Measurements from ENCODE around the gene SLC16A3.
"Not testable (repeated sequence)": the region's sequence is repeated elsewhere in the genome, so short reads cannot be mapped to it uniquely, and the experiment has no call there.

Gene SLC16A3

DNA sequence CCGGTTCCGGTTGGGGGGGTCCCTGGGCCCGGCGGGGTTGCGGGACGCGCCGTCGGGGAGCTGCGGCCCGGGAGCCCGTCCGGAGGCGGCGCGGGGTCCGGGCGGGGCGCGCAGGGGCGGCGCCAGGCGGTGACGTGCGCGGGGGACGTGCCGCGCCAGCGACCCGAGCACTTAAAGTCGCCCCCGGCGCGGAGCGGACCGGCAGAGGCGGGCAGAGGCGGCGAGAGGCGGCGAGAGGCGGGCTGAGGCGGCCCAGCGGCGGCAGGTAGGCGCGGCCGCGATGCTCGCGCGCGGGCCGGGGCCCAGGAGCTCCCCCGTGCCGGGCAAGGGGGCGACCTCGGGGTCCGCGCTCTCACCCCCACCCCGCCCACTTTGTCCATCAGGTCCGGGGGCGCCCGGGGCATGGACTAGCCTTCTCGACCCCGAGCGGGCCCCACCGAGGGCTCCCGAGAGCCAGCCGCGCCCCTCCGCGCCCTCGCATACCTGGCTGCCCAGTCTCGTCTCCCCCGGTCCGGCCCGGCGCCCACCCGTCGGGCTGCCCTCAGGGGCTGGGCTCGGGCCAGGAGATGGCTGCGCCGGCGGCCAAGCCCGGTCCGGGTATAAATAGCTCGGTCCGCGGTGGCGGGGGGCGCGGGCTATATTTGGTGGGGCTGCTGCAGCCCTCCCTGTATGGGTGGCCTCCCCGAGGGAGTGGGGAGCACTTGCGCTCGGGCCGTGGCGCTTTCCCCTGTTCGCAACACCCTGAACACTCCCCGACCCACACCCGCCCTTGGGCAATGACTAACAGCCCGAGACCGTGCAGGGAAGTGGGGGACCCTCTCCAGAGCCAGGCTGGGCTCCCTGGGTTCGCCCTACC is at the start of gene SLC16A3:
Gene SLC16A3 (plus strand): TSS at position 201 of the 856 bp plus-strand sequence. CDS start 6,967 bp downstream, outside the sequence.
- DNase-seq (ENCODE audit: low read depth in 3 of 3): no peak

DNA sequence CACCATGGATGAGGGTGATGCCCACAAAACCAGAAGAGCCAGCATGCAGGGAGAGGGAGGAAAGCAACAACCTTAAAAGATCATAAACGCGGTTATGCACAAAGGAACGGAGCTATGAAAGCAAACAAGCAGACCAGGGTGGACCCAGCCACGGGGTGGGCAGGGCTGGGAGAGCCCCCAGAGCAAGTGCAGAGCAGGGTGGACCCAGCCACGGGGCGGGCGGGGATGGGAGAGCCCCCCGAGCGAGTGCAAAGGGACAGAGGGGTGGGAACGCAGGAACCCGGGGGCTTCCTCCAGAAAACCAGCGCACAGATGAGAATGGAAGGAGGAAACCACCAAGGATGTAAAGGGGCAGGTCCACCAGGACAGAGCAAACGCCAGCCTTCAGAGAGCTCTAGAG is 49.4 kb upstream of the SLC16A3 start:
- no peak for DNase-seq (ENCODE audit: low read depth in 3 of 3)

- no peak for DNase-seq (ENCODE audit: low read depth in 3 of 3)
Observed at GRCh38 chr17:82179946-82180475, 48.8 kb upstream of the SLC16A3 start.

- no peak for DNase-seq (ENCODE audit: low read depth in 3 of 3)
Observed at GRCh38 chr17:82180776-82181528, 47.9 kb upstream of the SLC16A3 start.

- no peak for DNase-seq (ENCODE audit: low read depth in 3 of 3)
Observed at GRCh38 chr17:82184761-82185160, 44.1 kb upstream of the SLC16A3 start.

GRCh38 chr17:82186221-82186620 is 42.6 kb upstream of the SLC16A3 start:
- DNase-seq (ENCODE audit: low read depth in 3 of 3): no peak

DNA sequence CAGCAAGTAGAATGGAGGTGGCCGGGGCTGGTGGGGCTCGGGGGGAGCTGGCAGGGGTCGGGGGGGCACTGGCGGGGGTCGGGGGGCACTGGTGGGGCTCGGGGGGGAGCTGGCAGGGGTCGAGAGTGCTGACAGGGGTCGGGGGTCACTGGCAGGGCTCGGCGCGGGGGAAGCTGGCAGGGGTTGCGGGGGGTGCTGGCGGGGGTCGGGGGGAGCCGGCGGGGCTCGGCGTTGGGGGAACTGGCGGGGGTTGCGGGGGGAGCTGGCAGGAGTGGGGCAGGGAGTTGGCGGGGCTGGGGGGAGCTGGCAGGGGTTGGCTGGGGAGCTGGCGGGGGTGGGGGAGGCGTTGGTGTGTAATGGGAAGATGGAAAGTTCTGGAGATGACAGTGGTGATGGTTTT is 41.3 kb upstream of the SLC16A3 start:
- DNase-seq (ENCODE audit: low read depth in 3 of 3): no peak

DNA sequence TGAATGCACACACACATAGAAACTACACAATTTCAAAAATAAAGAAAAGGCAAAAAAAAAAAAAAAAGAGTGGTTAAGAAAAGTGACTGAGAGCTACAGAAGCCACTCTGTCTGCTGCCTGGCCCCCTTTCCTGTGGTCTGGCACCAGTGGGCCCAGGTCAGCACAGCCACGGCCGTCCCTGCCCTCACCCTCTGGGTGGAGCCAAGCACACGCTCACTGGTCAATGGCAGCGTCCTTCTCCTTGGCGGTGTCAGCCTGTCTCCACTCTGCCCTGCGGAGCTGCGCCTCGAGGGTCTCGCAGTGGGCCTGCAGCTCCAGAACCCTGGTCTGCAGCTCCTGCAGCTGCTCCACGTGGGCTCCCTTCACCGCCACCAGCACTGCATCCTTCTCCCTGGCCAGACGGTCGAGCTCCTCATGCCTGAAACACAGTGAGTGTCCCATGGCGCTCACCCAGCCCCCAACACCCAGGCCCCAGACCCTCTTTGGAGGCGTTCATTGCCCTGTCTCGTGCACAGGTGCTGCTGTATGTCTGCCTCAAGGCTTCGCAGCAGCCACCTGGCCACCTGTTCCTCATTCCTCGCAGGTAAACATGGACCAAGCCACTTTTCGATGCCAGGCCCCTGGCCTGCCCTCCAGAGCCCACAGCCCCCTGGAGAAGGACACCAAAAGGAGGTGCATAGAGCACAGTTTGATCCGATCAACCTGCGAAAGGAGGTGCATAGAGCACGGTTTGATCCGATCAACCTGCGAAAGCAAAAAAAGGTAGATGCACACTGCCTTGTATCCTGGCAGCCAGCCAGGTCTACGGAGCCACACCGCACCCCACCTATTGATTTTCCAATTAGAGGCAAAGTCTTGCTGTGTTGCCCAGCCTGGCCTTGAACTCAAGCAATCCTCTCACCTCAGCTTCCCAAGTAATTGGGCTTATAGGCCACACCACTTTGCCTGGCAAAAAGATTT is 40.6 kb upstream of the SLC16A3 start:
- DNase-seq (ENCODE audit: low read depth in 3 of 3): no peak

- not testable (repeated sequence) for DNase-seq (ENCODE audit: low read depth in 3 of 3)
Observed at GRCh38 chr17:82193050-82193449, 35.8 kb upstream of the SLC16A3 start.

DNA sequence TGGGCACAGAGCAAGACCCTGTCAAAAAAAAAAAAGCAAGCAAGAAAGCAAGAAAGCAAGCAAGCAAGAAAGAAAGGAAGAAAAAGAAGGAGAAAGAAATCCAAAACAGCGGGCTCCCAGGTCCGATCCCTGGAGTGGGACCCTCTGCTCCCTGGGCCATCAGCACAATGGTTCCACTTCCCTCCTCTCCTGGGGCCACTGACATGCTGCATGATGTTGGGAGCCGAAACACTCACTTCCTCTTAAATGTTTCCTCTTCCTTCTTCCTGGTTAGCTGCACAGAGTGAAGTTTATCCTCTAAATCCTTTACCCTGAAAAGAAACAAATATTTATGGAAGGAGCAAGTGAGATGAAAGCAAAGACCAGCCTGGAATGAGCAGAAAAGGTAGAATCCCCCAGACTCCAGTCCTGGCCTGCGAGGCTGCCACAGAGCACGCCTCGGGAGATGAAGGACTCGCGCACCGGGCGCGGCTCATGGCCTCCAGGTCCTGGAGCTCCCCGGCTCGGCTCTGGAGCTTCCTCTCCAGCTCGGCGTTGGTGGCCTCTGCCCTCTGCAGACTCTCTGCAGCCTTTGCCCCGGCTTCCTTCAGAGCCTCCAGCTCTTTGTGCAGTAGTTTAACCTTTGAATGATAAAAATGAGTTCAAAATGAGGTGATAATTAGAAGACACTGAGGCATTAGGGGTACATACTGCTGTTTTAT is 35.2 kb upstream of the SLC16A3 start:
- DNase-seq (ENCODE audit: low read depth in 3 of 3): no peak

GRCh38 chr17:82194765-82195164 is 34.1 kb upstream of the SLC16A3 start:
- DNase-seq (ENCODE audit: low read depth in 3 of 3): no peak

GRCh38 chr17:82195675-82196672 is 32.9 kb upstream of the SLC16A3 start:
- no peak for DNase-seq (ENCODE audit: low read depth in 3 of 3)

- DNase-seq (ENCODE audit: low read depth in 3 of 3): no peak
Observed at GRCh38 chr17:82198092-82198491, 30.8 kb upstream of the SLC16A3 start.

- DNase-seq (ENCODE audit: low read depth in 3 of 3): no peak
Observed at GRCh38 chr17:82199496-82199895, 29.3 kb upstream of the SLC16A3 start.

DNA sequence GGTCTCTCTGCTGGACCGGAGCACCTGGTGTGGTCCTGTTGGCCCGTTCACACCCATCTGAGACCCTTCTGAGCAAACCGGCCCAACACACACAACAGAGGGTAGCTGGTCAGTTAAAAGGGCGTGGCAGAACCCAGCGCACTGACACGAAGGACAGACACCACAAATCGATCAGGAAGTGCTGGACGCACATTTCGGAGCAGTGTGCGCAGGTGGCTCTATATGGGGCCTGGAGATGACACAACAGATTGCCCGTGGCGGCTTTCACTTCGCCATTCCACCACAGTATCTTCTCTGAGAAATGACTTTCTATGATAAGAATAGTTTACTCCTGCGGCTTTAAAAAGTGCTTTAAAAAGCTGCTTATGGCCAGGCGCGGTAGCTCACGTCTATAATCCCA is 28.7 kb upstream of the SLC16A3 start:
- DNase-seq (ENCODE audit: low read depth in 3 of 3): no peak

- DNase-seq (ENCODE audit: low read depth in 3 of 3): peak in 1 of 3 donors; percentile 67
Observed at GRCh38 chr17:82200743-82201497, 27.9 kb upstream of the SLC16A3 start.

DNA sequence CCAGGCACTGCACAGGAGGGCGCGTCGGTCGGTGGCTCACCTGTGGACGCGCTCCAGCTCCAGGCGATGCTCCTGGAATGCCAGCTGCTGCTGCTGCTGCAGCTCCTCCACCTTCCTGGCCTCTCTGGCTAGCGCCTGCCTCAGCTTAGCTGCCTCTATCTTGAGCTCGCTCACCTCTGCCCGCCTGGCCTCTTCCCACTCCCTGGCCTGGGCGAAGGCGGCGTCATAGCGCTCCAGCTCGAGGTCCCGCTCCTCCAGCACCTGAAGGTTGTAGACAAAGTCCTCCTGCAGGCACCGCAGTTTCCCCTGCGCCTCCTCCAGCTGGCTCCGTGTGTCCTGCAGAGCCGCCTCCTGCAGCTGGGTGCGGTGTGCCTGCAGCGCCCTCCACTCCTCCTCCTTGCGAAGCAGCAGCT is 27.3 kb upstream of the SLC16A3 start:
- DNase-seq (ENCODE audit: low read depth in 3 of 3): no peak

DNA sequence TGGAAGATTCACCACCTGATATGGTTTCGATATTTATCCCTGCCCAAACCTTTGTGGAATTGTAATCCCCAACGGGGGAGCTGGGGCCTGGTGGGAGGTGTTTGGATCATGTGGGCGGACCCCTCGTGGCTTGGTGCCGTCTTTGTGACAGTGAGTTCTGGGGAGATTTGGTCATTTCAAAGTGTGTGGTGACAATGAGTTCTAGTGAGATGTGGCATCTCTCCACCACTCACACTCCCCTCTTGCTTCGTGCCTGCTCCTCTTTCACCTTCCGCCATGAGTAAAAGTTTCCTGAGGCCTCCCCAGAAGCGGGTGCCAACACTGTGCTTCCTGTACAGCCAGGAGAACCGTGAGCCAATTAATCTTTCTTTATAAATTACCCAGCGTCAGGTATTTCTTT is 25.9 kb upstream of the SLC16A3 start:
- no peak for DNase-seq (ENCODE audit: low read depth in 3 of 3)

DNA sequence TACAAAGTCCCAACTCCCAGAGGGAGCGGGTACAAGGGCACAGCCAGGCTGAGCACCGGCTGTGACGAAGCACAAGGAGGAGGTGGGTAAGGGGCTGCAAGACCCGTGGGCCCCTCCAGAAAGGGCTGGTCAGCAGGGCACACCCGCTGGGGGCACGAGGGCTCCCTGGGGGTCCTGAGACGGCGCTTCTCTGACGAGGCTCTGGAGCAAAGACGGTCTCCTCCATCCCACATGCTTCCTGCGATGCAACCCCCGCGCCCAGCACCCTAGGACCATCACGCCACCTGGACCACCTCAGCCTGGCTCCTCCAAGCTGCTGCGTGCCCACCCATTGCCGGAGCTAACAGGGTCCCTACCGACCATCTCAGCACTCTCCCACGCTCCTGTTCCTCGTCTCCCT is 24.9 kb upstream of the SLC16A3 start:
- no peak for DNase-seq (ENCODE audit: low read depth in 3 of 3)
